OCI-LY1 (cell line): Measurements from ENCODE around the gene DHRSX.
"Not testable (repeated sequence)": the region's sequence is repeated elsewhere in the genome, so short reads cannot be mapped to it uniquely, and the experiment has no call there.

Experiments used
- CTCF ChIP-seq: fragments of 200-600 bp; sonication (generic), shearing (Covaris generic); IDR thresholded peaks from 2 replicates; pipeline ENCODE4 v1.5.1; 2017; ENCODE audit warnings: mild to moderate bottlenecking, antibody characterized with exemption, low read length, moderate library complexity, mixed read lengths
- EZH2 ChIP-seq: fragments of 200-600 bp; sonication (generic), shearing (Covaris generic); IDR thresholded peaks from 2 replicates; pipeline ENCODE4 v1.8.0; 2017; ENCODE audit warnings: borderline replicate concordance, mixed run types, mild to moderate bottlenecking, antibody characterized with exemption, low read length, moderate library complexity, mixed read lengths

DNA sequence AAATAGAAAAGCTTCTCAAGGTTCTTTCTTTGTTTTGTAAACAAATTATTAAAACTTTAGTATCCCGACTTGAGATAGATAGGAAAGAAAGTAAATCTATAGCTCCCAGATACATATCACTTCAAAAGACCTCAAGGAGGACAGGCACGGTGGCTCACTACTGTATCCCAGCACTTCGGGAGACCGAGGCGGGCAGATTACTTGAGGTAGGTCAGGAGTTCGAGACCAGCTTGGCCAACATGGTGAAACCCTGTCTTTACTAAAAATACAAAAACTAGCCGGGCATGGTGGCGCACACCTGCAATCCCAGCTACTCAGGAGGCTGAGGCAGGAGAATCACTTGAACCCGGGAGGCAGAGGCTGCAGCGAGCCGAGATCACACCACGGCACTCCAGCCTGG lies 260.0 kb downstream of the DHRSX start:
- not testable (repeated sequence) for TF ChIP-seq EZH2, CTCF
